Mucosa of stomach (tissue), 1 donor: ENCODE results near the gene INPP5A.

ENCODE experiments used
- H3K27me3 ChIP-seq: one replicate; pipeline ENCODE4 v1.7.0; 2013; ENCODE audit warnings: mild to moderate bottlenecking, low read length; ENCODE audit not compliant: control insufficient read depth, insufficient read depth
- H3K36me3 ChIP-seq: one replicate; pipeline ENCODE4 v1.7.0; 2013; ENCODE audit warnings: low read length; ENCODE audit not compliant: control insufficient read depth, insufficient read depth
- H3K4me1 ChIP-seq: one replicate; pipeline ENCODE4 v1.7.0; 2013; ENCODE audit warnings: mild to moderate bottlenecking, low read length; ENCODE audit not compliant: control insufficient read depth, insufficient read depth
- H3K4me3 ChIP-seq: one replicate; pipeline ENCODE4 v1.7.0; 2013; ENCODE audit warnings: low read length
- H3K9ac ChIP-seq: one replicate; pipeline ENCODE4 v1.7.0; 2013; ENCODE audit warnings: mild to moderate bottlenecking, low read length, moderate library complexity
- H3K9me3 ChIP-seq: one replicate; pipeline ENCODE4 v1.7.0; 2013; ENCODE audit warnings: mild to moderate bottlenecking, low read length, moderate library complexity; ENCODE audit not compliant: control insufficient read depth
- donor health status: Pancreatic carcinoma.

The INPP5A gene

GRCh38 chr10:132562177-132562915, 24.8 kb downstream of the INPP5A start:
- H3K36me3 ChIP-seq = no peaks in the 10 kb centered on the region
- no peaks in the 10 kb centered on the region for H3K9me3 ChIP-seq
- no peaks in the 10 kb centered on the region for H3K4me1 ChIP-seq
- no peaks in the 10 kb centered on the region for H3K27me3 ChIP-seq
- no peak overlapping the region for H3K4me3 ChIP-seq
- H3K9ac ChIP-seq = no peak overlapping the region

DNA sequence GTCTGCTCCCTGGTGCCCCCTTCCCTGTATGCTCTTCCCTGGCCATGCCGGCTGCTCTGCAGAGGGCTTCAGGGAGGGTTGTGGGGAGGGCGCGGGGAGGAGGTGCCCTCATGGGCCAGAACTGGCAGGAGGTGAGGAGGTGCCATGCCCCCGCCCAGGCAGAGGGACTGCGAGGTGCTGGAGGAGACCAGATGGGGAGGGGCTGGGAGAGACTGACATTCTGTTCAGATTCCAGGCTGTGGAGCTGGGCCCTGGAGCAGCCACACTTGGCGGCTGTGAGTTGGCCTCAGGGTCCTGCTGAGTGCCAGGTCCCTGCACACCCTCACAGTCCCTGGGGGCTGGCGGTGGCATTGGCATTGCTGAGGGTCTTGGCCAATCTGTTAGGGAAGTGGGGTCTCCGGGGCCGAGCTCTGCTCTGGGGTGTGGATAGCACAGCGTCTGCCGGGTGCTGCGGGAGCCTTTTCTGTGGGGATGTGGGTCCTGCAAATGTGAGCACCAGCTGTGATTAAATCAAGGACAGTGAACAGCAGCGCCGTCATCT, 25.4 kb downstream of the INPP5A start:
- no peaks in the 10 kb centered on the region for H3K27me3 ChIP-seq
- no peaks in the 10 kb centered on the region for H3K36me3 ChIP-seq
- no peak overlapping the region for H3K9ac ChIP-seq
- H3K9me3 ChIP-seq = no peaks in the 10 kb centered on the region
- no peaks in the 10 kb centered on the region for H3K4me1 ChIP-seq
- H3K4me3 ChIP-seq = no peak overlapping the region

DNA sequence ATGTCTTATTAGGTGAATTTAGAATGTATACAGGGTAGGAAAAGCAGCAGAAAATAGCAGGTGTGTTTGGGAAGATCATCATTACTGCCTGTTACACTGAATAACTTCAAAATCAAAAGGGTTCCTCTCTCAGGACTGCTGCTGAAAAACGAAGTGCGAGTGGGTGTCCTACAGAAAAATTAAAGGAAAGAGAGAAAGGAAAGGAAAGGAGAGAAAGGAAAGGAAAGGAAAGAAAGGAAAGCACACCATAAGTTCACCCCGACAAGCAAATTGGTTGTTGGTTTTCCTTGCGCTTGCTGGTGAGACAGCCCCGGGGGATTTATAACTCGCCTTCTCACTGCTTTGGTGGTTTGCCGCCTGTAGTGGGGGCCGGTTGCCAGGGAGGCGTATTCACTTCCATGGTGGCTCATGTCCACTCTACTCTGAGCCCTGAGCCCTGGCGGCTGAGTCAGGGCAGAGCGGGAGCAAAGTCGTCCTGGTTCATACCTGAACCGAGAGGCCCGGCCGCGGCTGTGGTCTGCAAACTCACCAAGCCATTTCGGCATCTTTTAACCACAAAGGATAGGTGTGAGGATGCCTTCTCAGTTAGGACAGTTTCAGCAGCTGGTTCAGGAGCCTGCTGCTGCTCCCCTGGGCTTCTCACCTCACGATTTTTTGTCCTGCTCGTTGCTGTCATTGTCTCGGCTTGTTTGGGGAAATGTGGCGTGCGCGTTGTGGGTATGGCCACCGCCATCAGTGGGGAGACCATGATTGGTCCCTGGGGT, 26.1 kb downstream of the INPP5A start:
- Histone ChIP-seq H3K4me1 (no peaks in the 10 kb centered on the region), H3K36me3 (no peaks in the 10 kb centered on the region), H3K27me3 (no peaks in the 10 kb centered on the region), H3K4me3 (no peak overlapping the region), H3K9me3 (no peaks in the 10 kb centered on the region), H3K9ac (no peak overlapping the region)

- Histone ChIP-seq H3K4me1 (no peaks in the 10 kb centered on the region), H3K9me3 (no peaks in the 10 kb centered on the region), H3K27me3 (no peaks in the 10 kb centered on the region), H3K4me3 (no peak overlapping the region), H3K36me3 (no peaks in the 10 kb centered on the region), H3K9ac (no peak overlapping the region)
These were observed 26.6 kb downstream of the INPP5A start for GRCh38 chr10:132564249-132564605.

DNA sequence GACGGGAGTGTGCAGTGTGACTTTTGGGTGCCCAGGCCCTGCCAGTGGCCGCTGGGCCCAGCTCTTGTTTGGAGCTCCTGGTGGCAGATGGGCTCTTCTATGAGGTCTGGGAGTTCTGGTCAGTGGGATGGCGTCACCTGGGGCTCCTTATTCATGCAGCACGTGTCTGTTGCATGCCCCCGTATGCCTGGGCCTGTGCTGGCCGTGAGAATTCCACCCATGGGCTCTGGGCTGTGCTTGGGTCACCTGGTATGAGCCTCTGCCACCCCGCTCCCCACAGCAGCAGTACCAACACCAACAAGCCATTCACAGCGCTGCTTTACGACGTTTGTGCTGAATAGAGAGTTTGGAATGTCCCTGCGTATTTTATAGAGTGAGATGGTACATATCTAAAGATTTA, 27.1 kb downstream of the INPP5A start:
- Histone ChIP-seq H3K9me3 (no peaks in the 10 kb centered on the region), H3K4me3 (no peak overlapping the region), H3K9ac (no peak overlapping the region), H3K36me3 (no peaks in the 10 kb centered on the region), H3K4me1 (no peaks in the 10 kb centered on the region), H3K27me3 (no peaks in the 10 kb centered on the region)

DNA sequence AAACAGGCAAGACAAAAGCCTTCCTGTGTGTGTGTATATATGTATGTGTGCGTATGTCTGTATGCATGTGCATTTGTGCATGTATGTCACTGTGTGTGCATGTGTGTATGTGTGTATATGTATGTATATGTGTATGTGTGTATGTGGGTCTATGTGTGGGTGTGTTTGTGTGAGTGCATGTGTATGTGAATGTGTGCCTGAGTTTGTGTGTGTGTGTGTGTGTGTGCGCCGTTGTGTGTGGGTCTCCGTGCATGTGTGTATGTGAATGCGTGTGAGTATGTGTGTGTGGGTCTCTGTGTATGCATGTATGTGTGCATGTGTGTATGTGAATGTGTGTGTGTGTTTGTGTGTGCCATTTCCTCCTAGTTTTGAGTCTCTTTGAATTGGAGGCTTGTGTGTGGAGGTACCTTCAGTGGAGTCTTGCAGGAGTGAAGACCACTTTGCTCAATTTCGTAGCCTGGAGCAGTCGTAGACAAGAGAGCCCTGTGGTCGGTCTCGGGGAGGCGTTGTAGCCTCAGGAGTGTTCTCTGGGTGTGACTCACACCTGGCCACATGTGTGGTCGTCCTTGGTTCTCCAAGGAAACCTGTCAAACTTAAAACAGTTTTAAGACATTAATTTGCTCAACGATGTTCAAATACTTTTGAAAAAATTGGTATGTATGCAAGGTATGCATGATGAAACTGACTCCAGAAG, 28.1 kb downstream of the INPP5A start:
- Histone ChIP-seq H3K9me3 (no peaks in the 10 kb centered on the region), H3K4me3 (no peak overlapping the region), H3K27me3 (no peaks in the 10 kb centered on the region), H3K36me3 (no peaks in the 10 kb centered on the region), H3K4me1 (peaks cover 2% of the 10 kb centered on the region), H3K9ac (no peak overlapping the region)

GRCh38 chr10:132566892-132567291, 29.3 kb downstream of the INPP5A start:
- H3K36me3 ChIP-seq = no peaks in the 10 kb centered on the region
- no peak overlapping the region for H3K4me3 ChIP-seq
- H3K27me3 ChIP-seq = no peaks in the 10 kb centered on the region
- H3K9me3 ChIP-seq = no peaks in the 10 kb centered on the region
- peaks cover 14% of the 10 kb centered on the region for H3K4me1 ChIP-seq
- no peak overlapping the region for H3K9ac ChIP-seq

GRCh38 chr10:132570265-132570664, 32.7 kb downstream of the INPP5A start:
- Histone ChIP-seq H3K9me3 (no peaks in the 10 kb centered on the region), H3K9ac (no peak overlapping the region), H3K4me1 (peaks cover 28% of the 10 kb centered on the region), H3K27me3 (no peaks in the 10 kb centered on the region), H3K36me3 (no peaks in the 10 kb centered on the region), H3K4me3 (no peak overlapping the region)

GRCh38 chr10:132570771-132571649, 33.4 kb downstream of the INPP5A start:
- Histone ChIP-seq H3K4me3 (no peak overlapping the region), H3K4me1 (peaks cover 36% of the 10 kb centered on the region), H3K9ac (no peak overlapping the region), H3K27me3 (no peaks in the 10 kb centered on the region), H3K36me3 (no peaks in the 10 kb centered on the region), H3K9me3 (no peaks in the 10 kb centered on the region)

- Histone ChIP-seq H3K4me3 (no peak overlapping the region), H3K9me3 (no peaks in the 10 kb centered on the region), H3K9ac (no peak overlapping the region), H3K4me1 (peaks cover 45% of the 10 kb centered on the region), H3K27me3 (no peaks in the 10 kb centered on the region), H3K36me3 (no peaks in the 10 kb centered on the region)
These were observed 34.3 kb downstream of the INPP5A start for GRCh38 chr10:132571650-132572544.

DNA sequence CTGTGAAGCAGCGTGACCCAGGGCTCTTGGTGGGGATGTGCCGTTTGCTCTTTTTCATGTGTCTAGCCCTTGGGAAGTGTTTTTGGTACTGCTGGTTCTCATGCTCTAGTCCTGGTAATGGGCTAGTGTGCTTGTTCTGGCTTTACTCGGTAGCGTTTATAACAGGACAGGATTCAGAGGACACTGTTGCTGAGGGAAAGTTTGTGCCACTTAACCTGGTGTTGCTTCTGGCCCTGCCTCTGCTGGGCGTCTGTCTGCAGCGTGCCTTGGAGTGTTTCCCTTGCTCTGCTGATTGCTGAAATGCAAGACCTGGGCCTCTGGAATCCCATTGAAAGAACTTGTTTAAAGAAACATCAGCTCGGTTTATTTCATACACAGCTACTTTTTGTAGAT, 35.0 kb downstream of the INPP5A start:
- Histone ChIP-seq H3K4me3 (no peak overlapping the region), H3K9me3 (no peaks in the 10 kb centered on the region), H3K36me3 (no peaks in the 10 kb centered on the region), H3K9ac (no peak overlapping the region), H3K4me1 (peaks cover 51% of the 10 kb centered on the region), H3K27me3 (no peaks in the 10 kb centered on the region)
